Tibial nerve (tissue), 4 donors: ENCODE measurements around the gene PORCN. TPM values are rescaled to one million over a fixed set of nuclear protein-coding genes. Genes with fewer than 3 reads are reported as not detected.

Experiments
- DNase-seq, 2 donors: peaks; one replicate each; pipeline ENCODE4 v3.0.0-alpha.2; 2019; ENCODE audit warnings: low spot score in 2 of 2
- H3K27ac ChIP-seq, 4 donors: fragments of 200-600 bp; sonication (generic) in 3 of 4; one replicate each; pipeline ENCODE4 v1.5.1; 2017 to 2019; ENCODE audit warnings: mild to moderate bottlenecking in 1 of 4
- H3K27me3 ChIP-seq, 2 donors: fragments of 200-600 bp; sonication (generic) in 1 of 2; one replicate each; pipeline versions ENCODE4 v1.5.1 to v1.6.0; 2017 to 2019
- H3K36me3 ChIP-seq, 3 donors: fragments of 200-600 bp; sonication (generic); one replicate each; pipeline ENCODE4 v1.5.1; 2018 to 2019
- H3K4me1 ChIP-seq, 4 donors: fragments of 200-600 bp; sonication (generic) in 3 of 4; one replicate each; pipeline ENCODE4 v1.5.1; 2017 to 2019
- H3K4me3 ChIP-seq, 4 donors: fragments of 200-600 bp; sonication (generic) in 3 of 4; one replicate each; pipeline ENCODE4 v1.5.1; 2017 to 2019; ENCODE audit warnings: mild to moderate bottlenecking in 1 of 4, moderate library complexity in 1 of 4
- H3K9me3 ChIP-seq, 4 donors: fragments of 200-600 bp; sonication (generic) in 3 of 4; one replicate each; pipeline ENCODE4 v1.5.1; 2017 to 2019
- CTCF ChIP-seq, 5 experiments: fragments of 200-600 bp in 3 of 5; fragments of 450-650 bp in 2 of 5; sonication (generic) in 3 of 5; IDR thresholded peaks; one replicate each; pipeline ENCODE4 v1.5.1; 2016 to 2019; ENCODE audit warnings: antibody characterized with exemption in 5 of 5, mild to moderate bottlenecking in 3 of 5, moderate library complexity in 2 of 5
- EP300 ChIP-seq, 2 donors: sonication (generic); formaldehyde crosslinking; IDR thresholded peaks; one replicate each; pipeline ENCODE4 v1.6.1; 2017; ENCODE audit warnings: antibody characterized with exemption in 2 of 2, mild to moderate bottlenecking in 1 of 2
- POLR2A ChIP-seq, 2 donors: fragments of 450-650 bp; IDR thresholded peaks; one replicate each; pipeline ENCODE4 v1.6.1; 2017; ENCODE audit warnings: antibody characterized with exemption in 2 of 2, mild to moderate bottlenecking in 2 of 2, moderate library complexity in 2 of 2
- WGBS, 2 donors: methylation state at CpG; one replicate each; pipeline ENCODE4 v1.1.5; 2018; 5-methylcytosine and 5-hydroxymethylcytosine counted together
- total RNA-seq, 4 donors: library from RNA; depleted of rRNA; stranded (reverse); fragments of >200 nt; gene quantifications; one replicate each; pipeline ENCODE4 v1.1.0, GENCODE V29; 2016

The PORCN gene
- total RNA-seq, 4 donors from 2014 or later, result 8.8 to 19.8 (median 16.1) TPM

GRCh38 chrX:48504261-48504660 is 4.5 kb upstream of the PORCN start:
- H3K4me1 ChIP-seq, result peaks cover 0 to 4% (median 0%) of the 10 kb centered on the region in 4 donors
- H3K27me3 ChIP-seq, result no peaks in the 10 kb centered on the region
- 79 to 96% methylated on average over 6 to 7 of the region's 7 CpGs for WGBS, 2 donors
- no peak overlapping the region for H3K27ac ChIP-seq
- no peak overlapping the region for H3K4me3 ChIP-seq
- no peak for TF ChIP-seq EP300 (IDR thresholded peaks at IDR 0.05)
- TF ChIP-seq CTCF (IDR thresholded peaks at IDR 0.05), result no peak
- TF ChIP-seq POLR2A (IDR thresholded peaks at IDR 0.05), result no peak
- H3K36me3 ChIP-seq, result no peaks in the 10 kb centered on the region
- DNase-seq, result no peak
- H3K9me3 ChIP-seq, result no peaks in the 10 kb centered on the region

GRCh38 chrX:48505481-48505880 is 3.3 kb upstream of the PORCN start:
- no peak overlapping the region for H3K4me3 ChIP-seq
- WGBS, 2 donors, result 84 to 96% methylated on average over 5 of the region's 5 CpGs

GRCh38 chrX:48507246-48507645 is 1.5 kb upstream of the PORCN start:
- Histone ChIP-seq H3K27me3 (no peaks in the 10 kb centered on the region), H3K4me1 (peaks cover 0 to 12% (median 0%) of the 10 kb centered on the region in 4 donors), H3K9me3 (no peaks in the 10 kb centered on the region), H3K36me3 (peaks cover 0 to 3% (median 0%) of the 10 kb centered on the region in 3 donors), H3K27ac (no peak overlapping the region), H3K4me3 (no peak overlapping the region)
- no peak for TF ChIP-seq EP300 (IDR thresholded peaks at IDR 0.05)
- no peak for TF ChIP-seq POLR2A (IDR thresholded peaks at IDR 0.05)
- TF ChIP-seq CTCF (IDR thresholded peaks at IDR 0.05), result no peak
- no peak for DNase-seq
- WGBS, 2 donors, result 70 to 88% methylated on average over 5 of the region's 5 CpGs

More at GRCh38 chrX:48505481-48505880, 3.3 kb upstream of the PORCN start:
- DNase-seq, result no peak
- Histone ChIP-seq H3K36me3 (no peaks in the 10 kb centered on the region), H3K9me3 (no peaks in the 10 kb centered on the region), H3K4me1 (peaks cover 0 to 12% (median 0%) of the 10 kb centered on the region in 4 donors), H3K27me3 (no peaks in the 10 kb centered on the region), H3K27ac (no peak overlapping the region)
- no peak for TF ChIP-seq CTCF (IDR thresholded peaks at IDR 0.05)
- TF ChIP-seq POLR2A (IDR thresholded peaks at IDR 0.05), result no peak
- TF ChIP-seq EP300 (IDR thresholded peaks at IDR 0.05), result no peak

- H3K4me1 ChIP-seq, result peaks cover 0 to 12% (median 0%) of the 10 kb centered on the region in 4 donors
- no peaks in the 10 kb centered on the region for H3K27me3 ChIP-seq
- TF ChIP-seq CTCF (IDR thresholded peaks at IDR 0.05), result no peak
- TF ChIP-seq EP300 (IDR thresholded peaks at IDR 0.05), result no peak
- no peak for TF ChIP-seq POLR2A (IDR thresholded peaks at IDR 0.05)
- peak overlapping the region; percentile 60 to 83 (median 64) for H3K4me3 ChIP-seq
- DNase-seq, result no peak
- no peaks in the 10 kb centered on the region for H3K9me3 ChIP-seq
- H3K27ac ChIP-seq, result peak overlapping the region; percentile 61 to 82 (median 70)
- 2 to 47% methylated on average over 13 to 16 of the region's 16 CpGs for WGBS, 2 donors
- H3K36me3 ChIP-seq, result peaks cover 0 to 8% (median 0%) of the 10 kb centered on the region in 3 donors
These were observed 426 bp downstream of the PORCN start for GRCh38 chrX:48509245-48509590.

- 32 to 78% methylated on average over 6 of the region's 11 CpGs for WGBS, 2 donors
- no peaks in the 10 kb centered on the region for H3K27me3 ChIP-seq
- H3K9me3 ChIP-seq, result no peaks in the 10 kb centered on the region
- peaks cover 0 to 12% (median 0%) of the 10 kb centered on the region in 4 donors for H3K4me1 ChIP-seq
- peaks cover 0 to 12% (median 0%) of the 10 kb centered on the region in 3 donors for H3K36me3 ChIP-seq
- peak overlapping the region in 1 of 4 donors; percentile 82 for H3K27ac ChIP-seq
- H3K4me3 ChIP-seq, result peak overlapping the region in 3 of 4 donors; percentile 62 to 83 (median 67)
- DNase-seq, result no peak
- TF ChIP-seq EP300 (IDR thresholded peaks at IDR 0.05) (no peak), POLR2A (IDR thresholded peaks at IDR 0.05) (no peak), CTCF (IDR thresholded peaks at IDR 0.05) (no peak)
These were observed 827 bp downstream of the PORCN start for GRCh38 chrX:48509619-48510018.
